T follicular helper cell (primary cell): Measurements from ENCODE around the gene PLA2R1.
"Not testable (repeated sequence)": the region's sequence is repeated elsewhere in the genome, so short reads cannot be mapped to it uniquely, and the experiment has no call there.

Experiments used
- DNase-seq: peaks from one replicate; pipeline ENCODE4 v3.0.0-alpha.2; 2020; ENCODE audit warnings: low read depth

Gene PLA2R1

GRCh38 chr2:159982842-159983785, 79.3 kb downstream of the PLA2R1 start:
- DNase-seq: no peak

GRCh38 chr2:159982270-159982669, 80.1 kb downstream of the PLA2R1 start:
- DNase-seq: no peak

DNA sequence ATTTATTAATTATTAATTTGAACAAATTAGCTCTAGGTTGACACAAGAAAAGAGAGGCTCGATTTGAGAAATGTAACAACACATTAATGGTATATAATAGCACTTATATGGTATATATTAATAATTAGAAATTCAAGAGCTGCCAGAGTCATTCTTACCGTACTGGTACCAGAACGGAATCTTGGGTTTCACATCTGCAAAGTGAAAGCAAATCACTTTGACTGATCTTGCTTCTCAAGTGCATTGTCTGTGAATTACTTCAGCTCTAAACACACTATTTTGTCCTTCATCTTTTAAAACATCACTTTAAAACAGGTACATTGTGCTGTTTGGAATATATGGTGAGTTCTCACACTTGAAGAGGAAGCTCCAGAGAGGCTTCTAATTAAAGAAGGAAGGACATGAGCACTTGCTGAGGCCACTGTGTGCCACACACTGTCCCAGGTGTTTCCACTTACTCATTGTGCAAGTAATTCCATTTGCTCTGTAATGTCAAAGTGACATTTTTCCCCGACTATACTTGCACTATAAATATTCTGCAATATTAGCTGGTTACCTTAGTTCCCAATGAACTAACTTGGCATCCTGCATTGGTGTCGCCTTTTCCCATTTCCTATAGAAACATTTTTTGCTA, 85.8 kb downstream of the PLA2R1 start:
- DNase-seq: no peak

GRCh38 chr2:159973325-159973724, 89.1 kb downstream of the PLA2R1 start:
- no peak for DNase-seq

DNA sequence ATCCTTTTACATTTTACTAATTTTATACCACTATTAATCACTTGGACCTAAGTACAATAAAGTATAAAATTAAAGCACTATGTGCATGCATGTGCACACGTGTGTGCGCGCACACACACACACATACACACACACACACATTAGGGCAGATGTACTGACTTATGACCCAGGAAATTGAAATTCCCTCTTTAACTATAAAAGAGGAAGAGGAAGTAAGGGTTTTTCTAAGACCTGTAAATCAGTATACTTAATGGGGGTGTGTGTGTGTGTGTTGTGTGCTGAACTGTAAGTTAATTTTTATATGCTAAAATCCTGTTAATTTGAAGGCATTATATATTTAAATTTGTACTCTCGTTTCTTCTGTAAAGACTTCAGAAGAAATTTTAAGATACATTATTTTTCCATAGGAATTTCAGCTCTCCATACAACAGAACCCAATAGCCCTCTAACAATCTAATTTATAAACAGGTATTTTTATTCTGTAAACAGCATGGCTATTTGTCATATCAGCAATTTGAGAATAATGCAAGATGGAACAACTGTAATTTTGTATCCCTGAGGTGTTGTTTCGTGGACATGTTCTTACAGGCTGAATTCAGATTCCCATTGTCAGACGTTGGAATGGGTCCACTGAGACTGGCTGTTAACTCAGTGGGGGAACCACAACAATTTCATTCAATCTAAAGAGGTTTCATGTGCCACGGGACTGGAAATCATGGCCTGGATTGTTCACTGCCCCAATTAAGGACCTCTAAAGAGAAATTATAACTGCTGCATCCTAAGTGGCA, 90.9 kb downstream of the PLA2R1 start:
- DNase-seq: no peak

- DNase-seq: not testable (repeated sequence)
Observed at GRCh38 chr2:159970548-159970947, 91.9 kb downstream of the PLA2R1 start.

DNA sequence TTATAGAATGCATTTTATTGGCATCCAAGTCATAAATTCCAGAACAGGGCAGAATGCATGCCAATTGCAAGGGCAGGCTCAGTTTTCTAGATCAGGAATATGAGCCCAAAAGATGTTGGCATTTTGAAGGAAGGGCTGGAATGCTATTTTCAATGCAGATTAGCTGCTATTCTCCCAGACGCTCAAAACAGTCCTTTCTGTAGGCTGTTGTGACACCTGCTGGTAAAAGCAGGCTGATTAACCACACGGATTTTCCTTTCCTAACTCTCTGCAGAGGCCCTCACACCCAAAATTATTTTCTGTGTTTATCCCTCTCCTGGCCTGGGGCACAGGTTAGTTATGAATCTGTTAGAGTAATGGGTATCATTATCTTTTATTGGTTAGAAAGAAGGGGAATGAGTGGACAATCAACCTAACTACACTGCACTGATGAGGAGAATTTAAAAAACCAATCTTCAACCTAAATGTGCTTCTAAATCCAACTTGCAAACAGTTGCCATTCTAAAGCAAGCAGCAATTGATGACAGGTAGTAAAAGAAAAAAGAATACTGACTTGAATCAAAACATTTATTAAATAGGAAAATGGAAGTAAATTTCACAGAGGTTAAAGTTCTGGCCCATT, 94.0 kb downstream of the PLA2R1 start:
- no peak for DNase-seq

GRCh38 chr2:159963700-159964099, 98.7 kb downstream of the PLA2R1 start:
- DNase-seq: no peak

- not testable (repeated sequence) for DNase-seq
Observed at GRCh38 chr2:159962513-159962912, 99.9 kb downstream of the PLA2R1 start.

DNA sequence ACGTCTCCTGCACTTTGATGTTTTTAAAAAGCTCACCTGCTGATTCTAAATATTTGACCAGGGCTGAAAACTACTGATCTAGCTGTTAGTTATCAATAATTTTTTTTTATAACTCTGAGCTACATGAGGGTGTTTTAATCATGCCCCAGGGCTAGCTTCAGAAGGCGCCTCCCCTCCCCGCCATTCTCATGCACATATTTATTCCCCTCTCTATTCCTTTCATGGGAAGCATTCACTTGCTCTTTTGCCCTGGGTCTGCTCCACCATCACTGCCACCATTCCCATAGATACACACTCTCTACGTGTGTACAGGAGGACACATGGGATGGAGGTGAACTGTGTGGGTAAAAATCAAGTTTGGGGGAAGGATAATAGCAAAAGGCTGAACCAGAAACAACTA, 101.0 kb downstream of the PLA2R1 start:
- DNase-seq: no peak

DNA sequence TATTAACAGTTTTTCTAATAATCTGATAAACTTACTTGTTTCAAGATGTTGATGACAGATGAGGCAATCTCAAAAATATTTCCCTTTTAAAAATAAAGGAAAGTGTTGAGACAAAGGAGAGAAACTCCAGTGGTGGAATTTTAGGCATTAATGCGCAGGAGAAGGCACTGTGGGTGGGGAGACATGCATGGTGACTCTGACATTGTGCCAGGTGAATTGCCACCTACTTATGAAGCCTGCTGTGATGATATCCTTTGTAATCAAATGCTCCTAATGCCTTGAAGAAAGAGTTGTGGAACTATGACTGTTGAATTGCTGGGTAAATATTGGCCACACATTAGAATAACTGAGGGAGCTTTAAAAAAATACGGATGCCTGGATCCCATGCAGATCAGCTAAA, 101.4 kb downstream of the PLA2R1 start:
- DNase-seq: no peak

DNA sequence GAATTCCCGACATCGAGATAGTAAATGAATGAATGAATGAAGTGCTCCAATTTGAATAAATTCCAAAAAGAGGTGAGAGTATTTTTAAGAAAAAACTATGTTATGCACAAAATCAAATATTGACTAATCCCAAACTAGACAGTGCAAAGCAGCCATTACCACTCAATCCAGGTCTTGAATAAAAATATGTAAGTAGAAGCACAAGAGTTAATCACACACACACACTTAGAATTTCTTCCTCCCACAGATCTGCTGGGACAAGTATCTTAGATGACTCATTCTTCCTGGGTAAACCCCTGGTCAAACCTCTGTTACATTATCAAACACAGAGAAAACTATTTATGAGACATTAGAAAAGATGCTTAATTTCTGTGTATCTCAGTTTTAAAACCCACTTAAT, 102.0 kb downstream of the PLA2R1 start:
- no peak for DNase-seq

- DNase-seq: no peak
Observed at GRCh38 chr2:159959136-159959535, 103.3 kb downstream of the PLA2R1 start.

GRCh38 chr2:159953136-159953823, 109.1 kb downstream of the PLA2R1 start:
- no peak for DNase-seq

DNA sequence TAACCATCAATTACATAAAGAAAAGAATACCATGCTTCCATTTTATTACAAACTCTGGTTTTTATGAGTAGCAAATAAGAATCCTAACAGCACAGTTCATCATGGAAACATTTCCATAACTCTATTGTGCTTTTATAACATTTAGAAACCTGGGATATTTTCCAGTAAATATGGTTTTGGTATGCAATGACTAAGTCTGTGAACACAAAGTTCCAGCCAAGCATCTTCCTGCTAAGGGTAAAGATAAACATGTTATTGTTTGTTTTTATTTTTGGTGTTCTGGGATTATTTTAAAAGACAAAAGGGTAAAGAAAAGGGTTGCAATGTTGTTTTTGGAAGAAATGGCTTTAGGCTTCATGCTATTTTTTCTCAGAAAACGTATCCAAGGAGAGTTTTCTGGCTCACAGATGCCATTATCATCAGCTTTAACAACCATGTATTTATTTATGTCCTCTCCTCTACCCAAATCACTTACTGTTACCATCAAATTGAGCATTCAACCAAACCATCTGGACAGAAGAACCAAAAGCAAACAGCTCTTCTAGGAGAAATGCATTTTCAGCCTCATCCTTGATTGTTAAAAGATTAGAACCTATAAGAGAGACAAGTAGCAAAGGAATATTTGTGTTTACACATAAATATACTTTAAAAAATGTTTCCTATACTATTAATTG, 116.0 kb downstream of the PLA2R1 start:
- no peak for DNase-seq

DNA sequence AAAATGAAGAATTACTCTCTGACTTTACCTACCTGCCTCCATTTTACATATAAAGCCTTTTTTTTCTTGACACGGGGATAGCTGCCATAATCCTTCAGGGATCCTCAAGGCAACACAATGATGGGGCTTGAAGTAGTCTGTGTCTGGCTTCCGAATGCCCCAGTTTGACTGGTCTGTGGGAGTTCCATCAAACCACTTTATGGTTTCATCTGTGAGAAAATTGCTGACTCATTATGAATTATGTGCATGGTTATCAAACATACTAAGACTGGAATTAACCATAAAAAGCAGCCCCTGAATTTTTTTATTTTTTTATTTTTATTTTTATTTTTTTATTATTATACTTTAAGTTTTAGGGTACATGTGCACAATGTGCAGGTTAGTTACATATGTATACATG, 117.5 kb downstream of the PLA2R1 start:
- DNase-seq: no peak

DNA sequence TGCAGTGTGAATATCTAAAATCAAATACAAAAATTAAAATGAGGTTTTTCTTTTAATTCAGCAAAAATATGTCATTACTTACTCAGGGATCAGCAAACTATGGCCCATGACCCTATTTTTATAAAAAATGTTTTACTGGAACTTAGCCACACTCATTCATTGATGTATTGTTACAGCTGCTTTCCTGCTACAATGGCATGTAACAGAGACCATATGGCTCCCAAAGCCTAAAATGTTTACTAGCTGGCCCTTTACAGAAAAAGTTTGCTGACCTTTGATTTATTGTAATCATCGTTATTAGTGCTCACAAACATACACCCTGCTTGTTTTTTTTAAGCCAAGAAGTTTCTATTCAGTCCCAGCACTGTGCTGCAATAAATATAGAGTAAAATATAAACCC, 120.3 kb downstream of the PLA2R1 start:
- DNase-seq: no peak

DNA sequence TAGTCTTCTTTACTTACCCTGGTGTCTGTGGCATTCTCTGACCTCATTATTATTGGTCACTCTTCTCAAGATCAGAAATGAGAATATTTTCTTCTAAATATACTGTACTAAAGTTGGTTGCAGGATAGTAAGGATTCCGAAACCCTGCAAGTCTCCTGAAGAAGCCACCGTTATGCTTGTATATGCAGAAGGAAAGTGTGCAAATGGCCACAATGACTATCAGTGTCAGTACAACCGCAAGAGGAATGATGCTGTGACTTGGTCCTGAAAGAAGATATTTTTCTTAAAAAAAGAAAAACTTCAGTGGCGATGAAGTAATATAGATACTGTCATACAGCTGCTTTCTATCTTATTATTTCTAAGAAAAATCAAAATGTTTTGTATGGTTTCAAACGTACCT, 120.7 kb downstream of the PLA2R1 start:
- DNase-seq: no peak

DNA sequence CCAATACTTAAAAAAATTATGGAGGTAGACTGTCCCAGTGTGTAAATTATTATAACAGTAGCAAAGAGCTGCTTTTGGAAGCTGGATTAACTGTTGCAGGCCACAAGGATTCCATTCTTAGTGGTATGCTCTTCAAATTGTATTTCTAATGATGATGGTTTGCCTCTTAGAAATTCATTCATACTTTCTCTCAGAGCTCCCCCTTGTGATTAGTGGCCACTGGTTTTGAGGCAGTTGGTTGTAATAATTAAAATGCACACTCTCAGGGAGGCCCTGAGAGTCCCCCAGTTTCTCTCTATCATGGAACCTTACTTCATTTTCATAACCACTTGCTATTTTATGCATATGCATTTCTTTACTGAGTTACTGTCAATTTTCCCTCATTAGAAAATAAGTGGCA, 122.5 kb downstream of the PLA2R1 start:
- DNase-seq: no peak

DNA sequence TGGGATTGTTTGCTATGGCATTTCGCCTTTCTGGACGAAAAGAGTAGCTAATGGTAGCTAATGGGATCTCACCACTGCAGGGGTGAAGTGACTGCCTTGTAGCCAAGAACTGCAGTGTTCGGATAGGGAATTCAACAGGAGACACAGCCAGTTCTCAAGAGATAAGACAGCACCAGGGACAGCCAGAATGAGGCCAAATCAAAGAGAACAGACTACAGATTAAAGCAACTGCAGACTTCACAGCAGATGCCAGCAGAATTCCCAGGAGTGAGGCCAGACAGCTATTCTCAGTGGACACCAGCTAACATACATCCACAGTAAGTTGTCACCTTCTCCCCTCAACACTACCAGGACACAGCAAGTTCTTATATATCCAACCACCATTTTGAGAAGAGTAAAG, 124.0 kb downstream of the PLA2R1 start:
- no peak for DNase-seq

DNA sequence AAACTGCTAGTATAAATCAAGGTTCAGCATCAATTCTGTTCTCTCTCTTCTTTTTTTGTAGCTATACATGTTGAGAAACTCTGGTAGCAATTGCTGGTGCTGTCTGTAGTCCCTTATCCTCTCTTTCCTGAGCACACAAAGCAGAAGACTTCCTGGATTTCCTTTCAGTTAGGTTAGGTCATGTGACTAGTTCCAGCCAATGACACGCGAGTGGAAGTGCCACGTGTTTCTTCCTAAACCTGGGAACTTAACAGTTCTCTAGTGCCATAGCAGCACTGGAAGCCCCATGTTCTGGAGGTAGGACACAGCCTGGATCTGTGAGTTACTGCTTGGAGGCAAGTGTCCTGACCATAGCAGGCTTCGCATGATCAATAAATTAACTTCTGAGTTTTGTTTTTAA, 125.9 kb downstream of the PLA2R1 start:
- DNase-seq: no peak
